NCI-H748 treated with DMSO at 0.1 percent for 48 hours (cell line): Measurements from ENCODE around the gene BIRC3.

Experiments
- DNase-seq: peaks from one replicate; lab custom pipeline; 2025; lab: John Stamatoyannopoulos, UW

The BIRC3 gene

GRCh38 chr11:102317099-102317767, at the start of gene BIRC3:
Gene BIRC3, plus strand, starts transcription at chr11:102317484. Its CDS starts 7,026 bp downstream, at chr11:102324510.
- peak; percentile 78 for DNase-seq

GRCh38 chr11:102267609-102268008, 49.7 kb upstream of the BIRC3 start:
- no peak for DNase-seq

GRCh38 chr11:102268083-102268984, 49.0 kb upstream of the BIRC3 start:
- DNase-seq: peak; percentile 73

- DNase-seq: peak; percentile 41
Observed at GRCh38 chr11:102268985-102269470, 48.3 kb upstream of the BIRC3 start.

- DNase-seq: no peak
Observed at GRCh38 chr11:102269927-102270326, 47.4 kb upstream of the BIRC3 start.

- no peak for DNase-seq
Observed at GRCh38 chr11:102272047-102272824, 45.0 kb upstream of the BIRC3 start.

- no peak for DNase-seq
Observed at GRCh38 chr11:102274628-102275027, 42.7 kb upstream of the BIRC3 start.

GRCh38 chr11:102276362-102276761, 40.9 kb upstream of the BIRC3 start:
- DNase-seq: no peak

GRCh38 chr11:102276783-102277182, 40.5 kb upstream of the BIRC3 start:
- no peak for DNase-seq

GRCh38 chr11:102279641-102280170, 37.6 kb upstream of the BIRC3 start:
- DNase-seq: peak; percentile 8

- DNase-seq: no peak
Observed at GRCh38 chr11:102280245-102280833, 36.9 kb upstream of the BIRC3 start.

GRCh38 chr11:102283116-102283485, 34.2 kb upstream of the BIRC3 start:
- no peak for DNase-seq

- DNase-seq: no peak
Observed at GRCh38 chr11:102284008-102284407, 33.3 kb upstream of the BIRC3 start.

- DNase-seq: no peak
Observed at GRCh38 chr11:102286292-102286691, 31.0 kb upstream of the BIRC3 start.

GRCh38 chr11:102287964-102288724, 29.1 kb upstream of the BIRC3 start:
- peak; percentile 70 for DNase-seq

- no peak for DNase-seq
Observed at GRCh38 chr11:102288725-102289083, 28.6 kb upstream of the BIRC3 start.

- no peak for DNase-seq
Observed at GRCh38 chr11:102289592-102289991, 27.7 kb upstream of the BIRC3 start.

GRCh38 chr11:102291831-102292230, 25.5 kb upstream of the BIRC3 start:
- no peak for DNase-seq

GRCh38 chr11:102292933-102293332, 24.4 kb upstream of the BIRC3 start:
- DNase-seq: no peak

- DNase-seq: peak; percentile 27
Observed at GRCh38 chr11:102293873-102294601, 23.2 kb upstream of the BIRC3 start.
